Hypothalamus (tissue), 51 donors: ENCODE results near the gene ADAMTS16.

Experiments used
- DNase-seq, 51 donors: peaks; one replicate each; lab custom pipeline; 2025; lab: John Stamatoyannopoulos, UW

The ADAMTS16 gene

GRCh38 chr5:5141625-5142525, 1.7 kb downstream of the ADAMTS16 start:
- peak in 16 of 51 donors; percentile 6 to 70 (median 35) for DNase-seq

GRCh38 chr5:5144441-5144840, 4.3 kb downstream of the ADAMTS16 start:
- no peak for DNase-seq

- no peak for DNase-seq
Observed at GRCh38 chr5:5145651-5146529, 5.8 kb downstream of the ADAMTS16 start.

- DNase-seq, result no peak
Observed at GRCh38 chr5:5146530-5147160, 6.5 kb downstream of the ADAMTS16 start.

GRCh38 chr5:5149154-5149553, 9.0 kb downstream of the ADAMTS16 start:
- DNase-seq, result no peak

GRCh38 chr5:5150667-5151066, 10.5 kb downstream of the ADAMTS16 start:
- DNase-seq, result no peak

GRCh38 chr5:5154733-5155132, 14.6 kb downstream of the ADAMTS16 start:
- no peak for DNase-seq

GRCh38 chr5:5155617-5156016, 15.5 kb downstream of the ADAMTS16 start:
- no peak for DNase-seq

GRCh38 chr5:5156471-5157082, 16.4 kb downstream of the ADAMTS16 start:
- no peak for DNase-seq

- no peak for DNase-seq
Observed at GRCh38 chr5:5158472-5158895, 18.4 kb downstream of the ADAMTS16 start.

GRCh38 chr5:5159282-5160103, 19.4 kb downstream of the ADAMTS16 start:
- no peak for DNase-seq

GRCh38 chr5:5164163-5164562, 24.0 kb downstream of the ADAMTS16 start:
- peak in 1 of 51 donors; percentile 2 for DNase-seq

- DNase-seq, result no peak
Observed at GRCh38 chr5:5165541-5166002, 25.4 kb downstream of the ADAMTS16 start.

GRCh38 chr5:5169466-5169865, 29.3 kb downstream of the ADAMTS16 start:
- DNase-seq, result no peak

GRCh38 chr5:5178136-5178535, 38.0 kb downstream of the ADAMTS16 start:
- no peak for DNase-seq

GRCh38 chr5:5178580-5178979, 38.5 kb downstream of the ADAMTS16 start:
- no peak for DNase-seq

GRCh38 chr5:5179079-5179478, 38.9 kb downstream of the ADAMTS16 start:
- no peak for DNase-seq

GRCh38 chr5:5179597-5179996, 39.5 kb downstream of the ADAMTS16 start:
- DNase-seq, result no peak

- DNase-seq, result no peak
Observed at GRCh38 chr5:5181650-5182324, 41.7 kb downstream of the ADAMTS16 start.
